Neural crest cell (in vitro differentiated cells): ENCODE data around the gene MATN4. TPM values are rescaled to one million over a fixed set of nuclear protein-coding genes. Genes with fewer than 3 reads are reported as not detected.
A peak's percentile ranks its signal among the peaks of the same experiment; 100 is the strongest.

Source experiments
- DNase-seq: peaks from one replicate; pipeline ENCODE4 v3.0.0; 2021; ENCODE audit warnings: low read depth, mixed read lengths, low spot score
- H3K27ac Mint-ChIP-seq: one replicate; pipeline ENCODE4 v1.8.0; 2021; ENCODE audit warnings: mild to moderate bottlenecking, mixed read lengths; ENCODE audit not compliant: unreplicated experiment
- H3K27me3 Mint-ChIP-seq: 2 replicates; pipeline ENCODE4 v1.8.0; 2021; ENCODE audit warnings: low read depth, mild to moderate bottlenecking, mixed read lengths
- H3K36me3 Mint-ChIP-seq: 2 replicates; pipeline ENCODE4 v1.8.0; 2021; ENCODE audit warnings: low read depth, mild to moderate bottlenecking, mixed read lengths
- H3K4me1 Mint-ChIP-seq: 2 replicates; pipeline ENCODE4 v1.8.0; 2021; ENCODE audit warnings: mixed read lengths
- H3K4me3 Mint-ChIP-seq: one replicate; pipeline ENCODE4 v1.8.0; 2021; ENCODE audit warnings: mild to moderate bottlenecking, mixed read lengths
- H3K9me3 Mint-ChIP-seq: 2 replicates; pipeline ENCODE4 v1.8.0; 2021; ENCODE audit warnings: mixed read lengths
- CTCF ChIP-seq: fragments of 200-600 bp; sonication (generic); conservative IDR thresholded peaks from 2 replicates; pipeline ENCODE4 v1.5.0; 2021; ENCODE audit warnings: antibody characterized with exemption, mild to moderate bottlenecking
- total RNA-seq: library from RNA; stranded (reverse); gene quantifications from 2 replicates; pipeline ENCODE4 v1.2.1, GENCODE V29; 2021

MATN4 gene
- total RNA-seq, 1 donor from 2014 or later = not detected

- Mint-ChIP-seq H3K4me1 (peaks cover 29% of the 10 kb centered on the region), H3K9me3 (no peaks in the 10 kb centered on the region), H3K27me3 (peaks cover 5% of the 10 kb centered on the region), H3K36me3 (no peaks in the 10 kb centered on the region), H3K27ac (no peak overlapping the region), H3K4me3 (no peak overlapping the region)
- TF ChIP-seq CTCF = no peak
- DNase-seq = no peak
Measured at GRCh38 chr20:45257711-45258110, 50.4 kb downstream of the MATN4 start.

GRCh38 chr20:45257161-45257560 lies 50.9 kb downstream of the MATN4 start:
- no peak for DNase-seq
- Mint-ChIP-seq H3K27me3 (peaks cover 5% of the 10 kb centered on the region), H3K4me3 (no peak overlapping the region), H3K4me1 (peaks cover 29% of the 10 kb centered on the region), H3K9me3 (no peaks in the 10 kb centered on the region), H3K36me3 (no peaks in the 10 kb centered on the region), H3K27ac (no peak overlapping the region)
- no peak for TF ChIP-seq CTCF

- Mint-ChIP-seq H3K4me1 (peaks cover 26% of the 10 kb centered on the region), H3K4me3 (no peak within 1 kb of the TSS), H3K36me3 (no peaks in the 10 kb centered on the region), H3K27me3 (peaks cover 29% of the 10 kb centered on the region), H3K9me3 (no peaks in the 10 kb centered on the region), H3K27ac (no peak within 1 kb of the TSS)
- TF ChIP-seq CTCF = no peak
- DNase-seq = no peak
Measured at GRCh38 chr20:45254383-45255262, 53.5 kb downstream of the MATN4 start, which contains the start of gene SLPI. TSS of gene SLPI (minus strand) at chr20:45254564. CDS start at chr20:45254543, 21 bp downstream.

GRCh38 chr20:45253261-45253660 lies 54.8 kb downstream of the MATN4 start:
- Mint-ChIP-seq H3K27me3 (peaks cover 38% of the 10 kb centered on the region), H3K4me3 (no peak overlapping the region), H3K36me3 (no peaks in the 10 kb centered on the region), H3K4me1 (peaks cover 12% of the 10 kb centered on the region), H3K27ac (no peak overlapping the region), H3K9me3 (no peaks in the 10 kb centered on the region)
- no peak for DNase-seq
- TF ChIP-seq CTCF = no peak

- Mint-ChIP-seq H3K36me3 (no peaks in the 10 kb centered on the region), H3K9me3 (no peaks in the 10 kb centered on the region), H3K4me3 (no peak overlapping the region), H3K27ac (peak overlapping the region; percentile 81), H3K27me3 (peaks cover 51% of the 10 kb centered on the region), H3K4me1 (peaks cover 4% of the 10 kb centered on the region)
- no peak for DNase-seq
- TF ChIP-seq CTCF = no peak
Measured at GRCh38 chr20:45251884-45252560, 56.1 kb downstream of the MATN4 start.
